ENCODE measurements around the gene HDDC2. TPM values are rescaled to one million over a fixed set of nuclear protein-coding genes. Genes with fewer than 3 reads are reported as not detected.

HDDC2 gene
- total and polyA plus RNA-seq, 9 of the 15 experiments (the other 6 are each of a cell fraction or from before 2014, with no cell fraction given): 194 to 632 (median 294) TPM

GRCh38 chr6:125339653-125340052, 37.9 kb upstream of the HDDC2 start (continued):
- no peak for TF ChIP-seq YY1 (IDR thresholded peaks at IDR 0.05; ENCODE audit: borderline replicate concordance in 1 of 3, control insufficient read depth in 1 of 3, extremely low read depth in 1 of 3, insufficient read depth in 3 of 3, insufficient read length in 1 of 3, insufficient replicate concordance in 2 of 3, low read depth in 1 of 3, low read length in 2 of 3)
- no peak for TF ChIP-seq XRCC3 (IDR thresholded peaks at IDR 0.05)
- TF ChIP-seq MTA1 (IDR thresholded peaks at IDR 0.05; ENCODE audit: borderline replicate concordance): no peak
- TF ChIP-seq FIP1L1 (IDR thresholded peaks at IDR 0.05; ENCODE audit: low read depth, low read length, poor library complexity, severe bottlenecking): no peak
- no peak for TF ChIP-seq ATF1 (CRISPR knock-in tag; IDR thresholded peaks at IDR 0.05)
- TF ChIP-seq ATF1 (tag; IDR thresholded peaks at IDR 0.05): no peak
- TF ChIP-seq RBM17 (IDR thresholded peaks at IDR 0.05; ENCODE audit: borderline replicate concordance, low read depth, low read length): no peak
- TF ChIP-seq POLR3G (IDR thresholded peaks at IDR 0.05; ENCODE audit: extremely low read depth, insufficient read length, insufficient replicate concordance): no peak

GRCh38 chr6:125338381-125338780, 36.6 kb upstream of the HDDC2 start:
- ATAC-seq (no peak), FAIRE-seq (no peak), DNase-seq (ENCODE audit: extremely low read depth in 1 of 4, low spot score in 3 of 4) (no peak)
- Histone ChIP-seq H3K79me2 (ENCODE audit: control insufficient read depth, insufficient read depth, low read length) (no peaks in the 10 kb centered on the region), H4K20me1 (replicated peaks; ENCODE audit: control insufficient read depth, insufficient read depth, low read length) (no peaks in the 10 kb centered on the region), H3K36me3 (ENCODE audit: control insufficient read depth, insufficient read depth, low read length) (no peaks in the 10 kb centered on the region), H3K27ac (ENCODE audit: extremely low read depth, low read depth, low read length) (no peak overlapping the region), H3K9me1 (ENCODE audit: control insufficient read depth, insufficient read depth, low read length) (no peaks in the 10 kb centered on the region), H3K4me1 (replicated peaks in 1 of 2; ENCODE audit: control insufficient read depth in 2 of 2, insufficient read depth in 2 of 2, low read length in 2 of 2) (no peaks in the 10 kb centered on the region), H3K9ac (ENCODE audit: insufficient read depth in 1 of 2, low read depth in 2 of 2, low read length in 2 of 2) (no peak overlapping the region), H3K27me3 (ENCODE audit: control insufficient read depth in 2 of 2, insufficient read depth in 2 of 2, low read length in 2 of 2) (peaks cover 0 to 4% of the 10 kb centered on the region in 2 experiments; a peak in 3 of 5 replicates), H2AFZ (ENCODE audit: low read depth, low read length) (no peak overlapping the region), H3K9me3 (replicated peaks; ENCODE audit: control insufficient read depth, insufficient read depth, low read depth, low read length) (no peaks in the 10 kb centered on the region; the same call in 1 of the 2 replicates), H3K4me3 (no peak overlapping the region), H3K4me2 (ENCODE audit: insufficient read depth, low read length) (no peak overlapping the region)
- CTCF ChIA-PET (ENCODE audit: low intra/inter-chr PET ratio): interaction anchor here (0.6 kb wide), 1 partner anchor 202 kb away, joined by 3 read pairs; no protein-coding TSS in a partner anchor
- in situ Hi-C loops (cut with MboI): no loop called here
- POLR2A ChIA-PET: no interaction called here
- intact Hi-C loops (cut with micrococcal nuclease): no loop called here
- BruUV-seq (replicated peaks): no TSS peak
- no peak for TF ChIP-seq CBFA2T3 (IDR thresholded peaks at IDR 0.05)
- TF ChIP-seq ZFP30 (CRISPR knock-in tag; IDR thresholded peaks at IDR 0.05; ENCODE audit: borderline replicate concordance): no peak
- no peak for TF ChIP-seq SIX5 (IDR thresholded peaks at IDR 0.05; ENCODE audit: borderline replicate concordance in 1 of 2, insufficient read depth in 1 of 2, low read depth in 1 of 2, low read length in 2 of 2)
- no peak for TF ChIP-seq ESRRB (CRISPR knock-in tag; IDR thresholded peaks at IDR 0.05; ENCODE audit: borderline replicate concordance)
- TF ChIP-seq ZNF79 (CRISPR knock-in tag; IDR thresholded peaks at IDR 0.05; ENCODE audit: low read depth): no peak
- TF ChIP-seq SREBF2 (CRISPR knock-in tag; IDR thresholded peaks at IDR 0.05): no peak
- TF ChIP-seq CTBP1 (IDR thresholded peaks at IDR 0.05; ENCODE audit: borderline replicate concordance): no peak
- no peak for TF ChIP-seq ZBTB33 (CRISPR knock-in tag; IDR thresholded peaks at IDR 0.05)
- no peak for TF ChIP-seq TAF9B (IDR thresholded peaks at IDR 0.05; ENCODE audit: partially characterized antibody)
- no peak for TF ChIP-seq OTX1 (CRISPR knock-in tag; IDR thresholded peaks at IDR 0.05)
